Measurements from ENCODE around the gene PARVB. TPM values are rescaled to one million over a fixed set of nuclear protein-coding genes. Genes with fewer than 3 reads are reported as not detected.

PARVB gene
- total RNA-seq, 1 donor from 2014 or later: 102 TPM

- DNase-seq: no peak
Observed at GRCh38 chr22:44202261-44202789, 178.2 kb downstream of the PARVB start.

DNA sequence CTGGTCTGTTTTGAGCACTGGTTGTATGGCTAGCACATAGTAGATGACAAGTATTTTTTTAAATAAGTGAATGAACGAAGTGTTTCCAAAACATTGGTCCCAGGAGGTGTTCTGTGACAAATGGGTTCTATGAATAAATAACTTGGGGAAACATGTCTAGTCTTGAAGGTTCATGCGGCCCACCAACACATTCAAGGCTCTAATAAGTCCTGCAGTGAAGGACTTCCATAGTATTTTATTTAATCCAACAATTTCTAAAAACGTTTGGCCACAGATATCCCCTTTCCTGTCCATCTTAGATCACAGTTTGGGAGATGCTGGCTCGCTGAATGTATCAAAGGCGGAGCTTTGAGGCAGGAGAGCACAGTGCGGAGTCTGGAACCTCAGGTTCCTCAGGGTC is 179.1 kb downstream of the PARVB start:
- DNase-seq: no peak

DNA sequence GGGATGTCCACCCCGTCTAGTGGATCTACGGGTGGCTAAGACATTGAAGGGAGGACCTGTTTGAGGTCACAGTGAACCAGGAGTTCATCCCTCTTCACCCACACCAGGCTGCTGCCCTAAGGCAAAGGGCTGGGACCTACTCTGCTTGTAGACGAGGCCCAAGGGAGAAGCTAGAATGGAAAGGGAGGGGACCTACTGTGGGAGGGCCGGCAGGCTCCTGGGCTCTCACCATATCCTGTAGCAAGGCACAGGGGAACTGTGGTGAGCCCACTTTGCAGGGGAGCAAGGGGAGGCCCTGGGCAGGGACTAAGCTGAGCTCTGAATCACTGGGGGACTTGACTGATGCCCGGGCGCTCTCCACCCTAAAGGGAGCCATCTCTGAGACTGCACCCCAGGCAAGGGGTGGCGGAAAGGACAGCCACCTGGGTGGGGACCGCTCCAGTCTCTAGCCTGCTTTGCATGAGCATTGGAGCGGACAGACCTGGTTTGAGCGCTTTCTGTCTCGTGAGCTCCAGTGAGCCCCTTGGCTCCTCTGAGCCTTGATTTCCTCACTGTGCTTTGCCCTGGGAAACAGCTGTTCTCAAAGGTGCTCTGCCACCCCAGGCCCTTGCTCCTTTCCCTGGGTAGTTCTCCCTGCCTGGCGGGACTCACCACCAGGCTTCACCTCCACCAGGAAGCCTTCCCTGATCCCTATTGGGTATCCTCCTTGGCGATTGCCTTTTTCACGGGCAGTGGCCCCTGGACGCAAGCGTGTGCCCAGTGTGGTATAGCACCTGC is 180.8 kb downstream of the PARVB start:
- DNase-seq: no peak

- no peak for DNase-seq
Observed at GRCh38 chr22:44205516-44206329, 181.6 kb downstream of the PARVB start.

DNA sequence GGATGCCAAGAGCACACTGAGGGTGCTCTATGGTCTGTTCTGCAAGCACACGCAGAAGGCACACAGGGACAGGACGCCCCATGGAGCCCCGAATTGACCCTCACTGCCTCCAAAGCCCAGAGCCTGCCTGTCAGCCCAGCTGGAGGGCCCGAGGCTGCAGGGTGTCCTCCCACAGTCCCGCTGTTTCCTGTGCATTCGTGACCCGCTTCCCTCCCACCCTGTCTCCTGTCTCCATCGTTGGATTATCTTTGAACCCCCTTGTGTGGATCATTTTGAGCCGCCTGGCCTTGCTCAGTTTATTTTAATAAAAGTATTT is 182.2 kb downstream of the PARVB start:
- no peak for DNase-seq

DNA sequence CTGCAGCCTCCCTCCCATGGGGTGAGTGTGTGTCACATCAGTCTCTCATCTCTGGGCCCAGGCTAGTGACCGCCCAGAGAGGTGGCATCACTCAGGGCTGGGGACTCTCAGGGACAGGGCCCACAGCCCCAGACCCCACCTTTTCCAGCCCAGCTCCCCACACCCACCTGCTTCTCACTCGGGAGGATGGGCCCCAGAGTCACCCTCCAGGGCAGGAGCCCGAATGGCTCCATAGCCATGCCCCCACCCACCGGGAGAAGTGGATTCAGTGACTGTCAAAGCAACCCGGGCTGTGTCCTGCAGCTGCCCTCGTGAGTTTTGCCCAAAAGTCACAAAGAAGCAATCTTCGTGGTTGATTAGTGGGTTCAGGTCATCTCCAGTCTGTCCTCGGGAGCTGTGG is 182.6 kb downstream of the PARVB start:
- no peak for DNase-seq

DNA sequence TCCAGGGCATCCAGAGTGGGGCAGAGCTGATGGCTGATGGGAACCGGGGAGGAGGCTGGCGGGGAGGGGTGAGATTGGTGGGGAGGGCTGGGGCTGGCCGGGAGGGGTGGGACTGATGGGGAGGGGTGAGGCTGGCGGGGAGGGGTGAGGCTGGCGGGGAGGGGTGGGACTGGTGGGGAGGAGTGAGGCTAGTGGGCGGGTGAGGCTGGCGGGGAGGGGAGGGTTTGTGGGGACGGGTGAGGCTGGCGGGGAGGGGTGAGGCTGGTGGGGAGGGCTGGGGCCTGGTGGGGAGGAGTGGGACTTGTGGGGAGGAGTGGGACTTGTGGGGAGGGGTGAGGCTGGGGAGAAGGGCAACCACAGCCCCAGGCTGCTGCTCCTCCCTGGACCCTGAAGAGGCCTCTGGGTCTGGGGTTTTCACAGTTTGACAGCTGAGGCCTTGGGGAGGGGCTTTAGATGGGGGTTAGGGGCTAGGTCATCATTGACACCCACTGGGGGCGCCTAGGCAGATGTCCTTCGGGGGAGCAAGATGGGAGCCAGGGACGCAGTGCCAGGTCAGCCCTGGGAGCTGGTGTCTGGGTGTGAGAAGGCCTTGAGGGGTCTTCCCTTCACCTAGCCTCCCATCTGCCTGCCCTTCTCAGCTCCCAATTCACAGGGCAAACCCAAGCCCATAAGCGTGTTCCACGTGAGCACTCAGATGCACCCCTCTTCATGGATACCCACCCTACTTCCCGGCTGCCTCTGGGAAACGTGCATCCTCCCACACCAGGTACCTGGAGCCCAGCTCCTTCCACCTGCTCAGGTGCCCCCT is 183.3 kb downstream of the PARVB start:
- DNase-seq: no peak

DNA sequence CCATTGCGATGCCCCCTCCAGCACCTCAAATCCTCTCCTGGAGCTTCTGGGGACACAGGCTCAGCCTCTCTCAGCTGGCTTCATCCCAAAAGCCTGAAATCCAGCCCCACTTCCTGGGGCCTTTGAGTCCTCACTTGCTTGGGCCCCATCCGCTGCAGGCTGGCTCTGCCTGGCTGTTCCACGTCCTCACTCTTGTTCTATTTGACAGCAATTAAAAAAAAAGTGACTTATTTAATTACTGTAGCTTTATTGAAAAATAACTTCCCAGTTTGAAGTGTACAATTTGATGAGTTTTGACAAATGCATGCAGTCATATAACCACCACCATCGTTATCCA is 183.8 kb downstream of the PARVB start:
- no peak for DNase-seq

- no peak for DNase-seq
Observed at GRCh38 chr22:44209343-44209742, 185.2 kb downstream of the PARVB start.

GRCh38 chr22:44210722-44211121 is 186.6 kb downstream of the PARVB start:
- no peak for DNase-seq

GRCh38 chr22:44211256-44211945 is 187.3 kb downstream of the PARVB start:
- no peak for DNase-seq

DNA sequence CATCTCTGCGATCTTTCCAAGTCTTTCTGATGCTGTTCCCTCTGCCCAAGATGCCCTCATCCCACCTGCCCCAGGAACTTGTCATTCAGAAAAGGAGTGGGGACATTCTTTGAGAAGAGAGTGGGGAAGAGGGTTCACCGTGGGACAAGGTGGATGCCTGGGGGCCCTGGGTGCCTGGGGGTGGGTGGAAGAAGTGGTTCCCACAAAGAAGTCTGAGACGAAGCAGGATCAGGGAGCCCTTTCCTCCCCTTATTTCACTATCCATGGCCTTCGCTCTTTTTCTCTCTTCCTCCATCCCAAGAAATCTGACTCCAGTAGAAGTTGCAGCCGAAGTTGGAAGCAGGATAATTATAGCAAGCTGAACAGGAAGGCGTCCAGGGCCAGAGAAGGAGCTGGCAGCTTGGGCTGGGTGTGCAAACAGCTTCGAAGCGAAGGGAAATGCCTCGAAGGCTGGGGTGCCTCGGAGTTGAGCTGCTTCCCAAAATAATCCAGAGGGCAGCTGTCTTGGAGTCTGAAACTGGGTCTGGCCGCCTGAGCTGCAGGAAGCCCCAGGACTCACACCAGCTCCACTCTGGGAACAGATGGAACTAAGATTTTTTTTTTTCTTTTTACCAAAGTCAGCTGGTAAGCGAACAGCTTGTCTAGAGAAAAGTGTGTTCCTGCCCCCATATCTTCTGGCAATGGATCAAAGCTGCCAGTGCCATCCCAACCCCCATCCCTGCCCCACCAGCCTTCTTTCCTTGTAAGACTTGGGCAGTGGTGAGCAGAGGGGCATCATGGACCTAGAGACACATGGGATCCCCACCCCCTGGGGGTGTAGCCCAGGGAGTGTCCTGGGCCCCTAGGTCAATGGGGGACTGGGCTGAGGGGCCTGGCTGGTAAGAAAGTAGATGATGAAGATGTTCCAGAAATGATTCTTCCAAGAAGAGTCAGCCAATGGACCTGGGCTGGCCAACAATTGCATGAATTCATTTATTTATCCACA is 188.1 kb downstream of the PARVB start:
- DNase-seq: no peak

DNA sequence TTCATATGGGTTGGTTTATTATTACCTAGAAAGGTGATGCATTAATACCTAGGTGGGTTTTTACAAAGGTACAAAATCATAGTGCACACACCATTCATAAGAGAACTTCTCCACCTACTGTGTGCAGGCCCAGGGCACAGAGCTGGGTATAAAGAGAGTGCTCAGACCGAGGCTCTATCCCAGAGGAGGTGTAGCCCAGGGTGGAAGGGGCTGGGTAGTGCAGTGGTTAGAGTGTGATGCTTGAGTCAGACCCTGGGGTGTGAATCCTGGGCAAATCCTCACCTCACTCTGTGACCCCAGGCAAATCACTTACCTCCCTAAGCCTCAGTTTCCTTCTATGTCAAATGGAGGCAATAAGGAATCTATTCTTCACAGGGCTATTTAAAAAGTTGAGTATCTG is 188.8 kb downstream of the PARVB start:
- DNase-seq: no peak

- no peak for DNase-seq
Observed at GRCh38 chr22:44213489-44214043, 189.5 kb downstream of the PARVB start.

GRCh38 chr22:44214187-44214586 is 190.1 kb downstream of the PARVB start:
- DNase-seq: no peak

DNA sequence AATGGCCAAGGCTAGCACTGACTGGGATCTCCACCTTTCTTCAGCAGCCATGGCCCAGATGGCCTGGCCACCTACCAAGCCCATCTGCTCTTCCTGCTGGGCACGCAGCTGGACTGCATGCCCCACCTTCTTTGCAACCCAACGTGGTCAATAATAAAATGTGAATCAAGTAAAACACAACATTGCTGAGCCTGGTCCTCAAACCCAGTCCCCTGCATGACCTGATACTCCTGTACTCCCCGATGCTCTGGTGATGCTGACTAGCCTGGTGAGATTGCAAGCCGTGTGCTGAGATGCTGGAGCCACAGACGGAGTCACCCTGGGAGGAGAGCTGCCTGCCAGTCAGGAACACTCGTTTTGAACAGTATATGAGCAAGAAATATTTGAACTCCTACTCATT is 190.7 kb downstream of the PARVB start:
- no peak for DNase-seq

DNA sequence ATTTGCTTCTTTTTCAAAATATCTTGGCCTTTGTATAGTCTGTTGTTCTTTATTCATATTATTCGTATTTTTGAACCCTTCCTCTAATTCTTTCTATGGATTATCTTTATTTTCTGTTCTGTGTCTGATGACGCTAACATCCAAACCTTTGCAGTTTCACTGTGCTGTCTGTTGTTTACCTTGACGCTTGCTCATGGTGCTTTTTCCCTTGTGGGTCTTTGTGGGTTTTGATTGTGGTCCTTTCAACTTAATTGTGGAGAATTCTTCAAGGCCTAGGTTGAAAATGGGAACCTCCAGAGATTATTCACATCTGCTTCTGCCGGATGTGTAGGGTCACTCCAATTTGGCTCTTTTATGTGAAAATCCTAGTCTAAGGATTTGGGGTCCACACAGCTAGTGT is 191.2 kb downstream of the PARVB start:
- no peak for DNase-seq

GRCh38 chr22:44217346-44217745 is 193.2 kb downstream of the PARVB start:
- no peak for DNase-seq

- no peak for DNase-seq
Observed at GRCh38 chr22:44218071-44218470, 194.0 kb downstream of the PARVB start.

DNA sequence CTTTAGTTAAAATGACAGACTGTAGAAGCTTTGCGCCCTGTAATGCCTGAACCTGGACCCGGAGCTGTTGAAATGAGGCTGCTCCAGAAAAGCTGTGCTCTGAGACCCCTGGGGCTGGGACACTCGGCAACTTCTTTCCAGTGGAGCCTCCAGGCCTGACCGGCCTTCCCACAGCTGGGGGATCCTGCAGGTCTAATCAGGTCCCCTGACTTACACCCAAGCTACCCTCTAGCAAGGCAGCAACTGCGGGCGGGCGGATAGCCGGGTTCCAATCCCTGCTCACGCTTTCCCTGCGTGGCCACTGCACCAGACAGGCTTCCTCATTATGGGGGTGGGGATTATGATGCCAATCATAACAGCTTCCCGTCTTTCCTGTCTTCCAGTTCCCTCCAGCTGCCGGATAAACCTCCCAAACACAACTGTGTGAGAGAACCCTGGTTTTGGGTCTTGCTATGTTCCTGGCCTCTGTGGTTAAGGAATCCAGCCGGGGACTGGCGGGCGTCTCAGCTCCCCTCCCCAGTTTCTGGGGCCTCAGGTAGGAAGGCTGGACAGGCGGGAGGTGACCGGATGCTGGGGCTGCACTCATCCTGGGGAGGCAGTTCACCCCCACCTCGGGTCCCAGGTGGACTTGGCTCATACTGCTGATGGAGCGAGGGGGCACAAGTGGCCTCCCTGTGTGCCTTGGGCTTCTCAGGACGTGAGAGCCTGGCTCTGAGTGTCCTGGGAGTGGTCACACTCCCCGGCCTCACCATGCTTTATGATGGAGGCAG is 195.2 kb downstream of the PARVB start:
- no peak for DNase-seq
